ENCODE results near the gene EPHA2. TPM values are rescaled to one million over a fixed set of nuclear protein-coding genes. Genes with fewer than 3 reads are reported as not detected.

Gene EPHA2
- polyA plus RNA-seq, 1 experiment, result 19.1 TPM

DNA sequence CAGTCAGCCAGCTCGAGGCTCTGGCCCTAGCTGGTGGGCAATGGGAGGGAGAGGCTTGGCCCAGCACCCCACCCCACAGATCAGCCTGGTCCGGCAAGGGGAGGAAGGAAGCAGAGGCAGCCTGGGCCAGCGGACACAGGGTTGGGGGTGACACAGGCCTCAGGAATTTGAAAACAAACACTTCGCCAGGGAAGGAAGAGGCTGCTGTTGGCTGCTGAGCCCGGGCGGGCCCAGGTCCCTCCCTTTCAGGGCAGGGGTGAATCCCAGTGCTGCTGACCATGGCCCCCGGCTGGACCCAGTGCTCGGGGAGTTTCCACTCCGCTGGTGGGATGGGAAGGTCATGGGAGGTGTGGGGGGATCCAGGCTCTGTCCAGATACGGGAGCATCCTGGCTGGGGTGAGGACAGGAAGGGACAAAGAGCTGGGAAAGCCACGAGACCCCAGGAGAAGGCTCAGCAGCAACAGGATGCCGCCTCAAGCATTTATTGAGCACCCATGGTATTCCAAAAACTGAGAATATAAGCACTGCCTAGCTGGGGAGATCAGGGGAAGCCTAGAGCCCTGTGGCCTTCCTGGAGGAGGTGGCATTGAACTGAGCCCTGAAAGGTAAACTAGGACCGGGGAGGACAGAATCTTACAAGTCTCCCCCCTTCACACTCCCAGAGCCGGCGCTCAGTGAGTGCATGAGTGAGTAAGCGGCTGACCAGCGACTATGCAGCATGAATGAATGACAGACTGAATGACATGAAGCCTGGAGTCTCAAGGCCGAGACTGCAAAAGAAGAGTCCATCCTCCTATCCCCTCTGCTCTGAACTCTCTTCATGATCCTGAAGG is 26.2 kb upstream of the EPHA2 start:
- H3K4me3 ChIP-seq (ENCODE audit: low read depth, low read length), result no peak overlapping the region
- H3K27me3 ChIP-seq (ENCODE audit: control insufficient read depth, insufficient read depth, low read length), result no peaks in the 10 kb centered on the region
- CTCF ChIA-PET, result interaction anchor here (0.5 to 12.1 kb wide), 5 partner anchors 42 to 276 kb away, joined by 3 to 407 read pairs (median 3); partner anchors contain the start of gene FAM131C
- peak overlapping the region; percentile 90 for H3K27ac ChIP-seq (ENCODE audit: low read depth, low read length)
- DNase-seq (ENCODE audit: low read depth, low spot score), result peak; percentile 73
- TF ChIP-seq, protein P1, sequence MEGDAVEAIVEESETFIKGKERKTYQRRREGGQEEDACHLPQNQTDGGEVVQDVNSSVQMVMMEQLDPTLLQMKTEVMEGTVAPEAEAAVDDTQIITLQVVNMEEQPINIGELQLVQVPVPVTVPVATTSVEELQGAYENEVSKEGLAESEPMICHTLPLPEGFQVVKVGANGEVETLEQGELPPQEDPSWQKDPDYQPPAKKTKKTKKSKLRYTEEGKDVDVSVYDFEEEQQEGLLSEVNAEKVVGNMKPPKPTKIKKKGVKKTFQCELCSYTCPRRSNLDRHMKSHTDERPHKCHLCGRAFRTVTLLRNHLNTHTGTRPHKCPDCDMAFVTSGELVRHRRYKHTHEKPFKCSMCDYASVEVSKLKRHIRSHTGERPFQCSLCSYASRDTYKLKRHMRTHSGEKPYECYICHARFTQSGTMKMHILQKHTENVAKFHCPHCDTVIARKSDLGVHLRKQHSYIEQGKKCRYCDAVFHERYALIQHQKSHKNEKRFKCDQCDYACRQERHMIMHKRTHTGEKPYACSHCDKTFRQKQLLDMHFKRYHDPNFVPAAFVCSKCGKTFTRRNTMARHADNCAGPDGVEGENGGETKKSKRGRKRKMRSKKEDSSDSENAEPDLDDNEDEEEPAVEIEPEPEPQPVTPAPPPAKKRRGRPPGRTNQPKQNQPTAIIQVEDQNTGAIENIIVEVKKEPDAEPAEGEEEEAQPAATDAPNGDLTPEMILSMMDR (IDR thresholded peaks at IDR 0.05; ENCODE audit: low read depth, low read length), result no peak
- POLR2A ChIA-PET, result interaction anchor here (0.7 to 1.5 kb wide), 5 partner anchors 9 to 215 kb away, joined by 3 to 7 read pairs (median 4); no protein-coding TSS in a partner anchor
- no peaks in the 10 kb centered on the region for H3K9me3 ChIP-seq (ENCODE audit: control insufficient read depth, insufficient read depth, low read length)

DNA sequence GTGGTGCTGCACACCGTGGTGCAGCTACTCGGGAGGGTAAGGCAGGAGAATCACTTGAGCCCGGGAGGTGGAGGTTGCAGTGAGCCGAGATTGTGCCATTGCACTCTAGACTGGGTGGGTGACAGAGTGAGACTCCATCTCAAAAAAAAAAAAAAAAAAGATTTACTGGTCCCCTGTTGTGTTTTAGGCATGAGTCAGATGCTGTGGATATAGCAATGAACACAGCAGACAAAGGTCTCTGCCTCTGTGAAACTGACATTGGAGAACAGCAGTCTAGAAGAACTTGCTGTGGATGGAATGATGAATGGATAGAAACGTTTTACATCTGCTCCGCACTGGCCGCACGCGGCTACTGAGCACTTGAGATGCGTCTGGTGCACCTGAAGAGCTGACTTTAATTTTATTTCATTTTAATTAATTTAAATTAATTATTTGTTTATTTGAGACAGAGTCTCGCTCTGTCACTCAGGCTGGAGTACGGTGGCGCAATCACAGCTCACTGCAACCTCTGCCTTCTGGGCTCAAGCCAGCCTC is 24.5 kb upstream of the EPHA2 start:
- TF ChIP-seq, protein P1 (IDR thresholded peaks at IDR 0.05; ENCODE audit: low read depth, low read length), result no peak
- Histone ChIP-seq H3K9me3 (ENCODE audit: control insufficient read depth, insufficient read depth, low read length) (no peaks in the 10 kb centered on the region), H3K27me3 (ENCODE audit: control insufficient read depth, insufficient read depth, low read length) (no peaks in the 10 kb centered on the region), H3K4me3 (ENCODE audit: low read depth, low read length) (no peak overlapping the region), H3K27ac (ENCODE audit: low read depth, low read length) (no peak overlapping the region)
- CTCF ChIA-PET, result interaction anchor here (12.1 kb wide), 1 partner anchor 102 kb away, joined by 407 read pairs; the partner anchor contains the start of gene FAM131C
- POLR2A ChIA-PET, result interaction anchor here (1.5 kb wide), 1 partner anchor 16 kb away, joined by 7 read pairs; no protein-coding TSS in a partner anchor
- DNase-seq (ENCODE audit: low read depth, low spot score), result no peak

DNA sequence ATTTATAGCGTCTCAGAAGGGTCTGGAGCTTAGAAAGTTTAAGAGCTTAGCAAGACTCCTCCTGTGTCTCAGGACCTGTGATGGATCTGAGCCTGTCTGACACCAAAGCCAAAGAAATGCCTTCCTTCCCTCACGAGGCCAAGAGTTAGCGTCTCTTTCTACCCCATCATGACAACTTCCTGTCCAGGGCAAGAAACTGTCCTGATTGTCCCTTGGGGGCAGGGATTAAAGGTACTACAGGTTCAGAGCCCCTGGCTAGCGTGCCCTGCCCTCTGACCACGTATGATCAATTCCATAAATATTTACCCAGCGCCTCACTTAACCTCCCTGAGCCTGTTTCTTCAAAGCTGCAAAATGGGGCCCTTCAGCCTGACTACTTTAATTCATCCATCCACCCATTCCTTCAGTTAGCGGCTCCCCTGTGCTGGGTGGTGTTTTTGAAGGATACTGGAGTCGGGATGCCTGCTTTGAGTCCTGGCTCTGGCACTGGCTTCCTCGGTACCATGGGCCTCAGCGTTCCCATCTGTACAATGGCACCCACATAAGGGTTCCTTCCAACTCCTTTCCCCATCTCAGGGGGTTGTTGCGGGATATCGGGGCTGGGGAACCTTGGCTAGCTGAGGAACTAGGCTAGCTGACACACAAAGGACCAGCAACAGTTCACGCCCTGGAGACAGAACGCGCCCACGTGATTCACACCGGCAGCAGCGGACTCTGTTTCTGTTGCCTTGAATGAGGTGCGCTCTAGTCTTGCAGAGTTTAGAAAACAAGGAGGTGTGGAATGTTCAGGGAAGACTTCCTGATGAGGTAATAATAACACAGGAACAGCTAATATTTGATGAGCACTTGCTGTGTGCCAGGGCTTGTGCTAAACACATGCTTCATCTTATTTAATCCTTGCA is 23.0 kb upstream of the EPHA2 start:
- ChIA-PET CTCF (interaction anchor here (0.9 to 1.8 kb wide), 2 partner anchors 97 to 100 kb away, joined by 3 to 7 read pairs; no protein-coding TSS in a partner anchor), POLR2A (no interaction called here)
- no peaks in the 10 kb centered on the region for H3K27me3 ChIP-seq (ENCODE audit: control insufficient read depth, insufficient read depth, low read length)
- H3K27ac ChIP-seq (ENCODE audit: low read depth, low read length), result no peak overlapping the region
- no peak overlapping the region for H3K4me3 ChIP-seq (ENCODE audit: low read depth, low read length)
- DNase-seq (ENCODE audit: low read depth, low spot score), result no peak
- H3K9me3 ChIP-seq (ENCODE audit: control insufficient read depth, insufficient read depth, low read length), result no peaks in the 10 kb centered on the region
- TF ChIP-seq, protein P1 (IDR thresholded peaks at IDR 0.05; ENCODE audit: low read depth, low read length), result no peak

DNA sequence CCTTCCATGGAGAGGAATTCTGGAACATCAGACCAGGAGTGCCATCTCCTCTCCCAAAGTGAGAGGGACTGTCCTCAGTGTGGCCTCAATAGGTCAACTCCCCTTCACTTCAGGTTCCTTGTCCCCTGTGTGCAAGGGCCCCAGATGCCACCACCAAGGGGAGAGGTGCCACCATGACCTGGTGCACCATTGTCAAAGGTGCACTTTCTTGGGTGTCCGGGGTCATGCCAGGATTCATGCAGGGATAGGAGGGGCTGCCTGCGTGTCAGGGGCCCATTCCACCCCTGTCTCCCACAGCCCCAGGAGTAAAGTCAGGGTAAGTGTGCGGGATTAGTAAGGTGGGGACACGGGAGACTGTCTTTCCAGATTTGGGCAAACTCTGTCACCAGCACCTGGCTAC is 21.4 kb upstream of the EPHA2 start:
- no peaks in the 10 kb centered on the region for H3K27me3 ChIP-seq (ENCODE audit: control insufficient read depth, insufficient read depth, low read length)
- ChIA-PET CTCF (no interaction called here), POLR2A (interaction anchor here (0.8 kb wide), 1 partner anchor 35 kb away, joined by 5 read pairs; no protein-coding TSS in a partner anchor)
- DNase-seq (ENCODE audit: low read depth, low spot score), result no peak
- H3K27ac ChIP-seq (ENCODE audit: low read depth, low read length), result no peak overlapping the region
- no peaks in the 10 kb centered on the region for H3K9me3 ChIP-seq (ENCODE audit: control insufficient read depth, insufficient read depth, low read length)
- TF ChIP-seq, protein P1 (IDR thresholded peaks at IDR 0.05; ENCODE audit: low read depth, low read length), result no peak
- H3K4me3 ChIP-seq (ENCODE audit: low read depth, low read length), result no peak overlapping the region
